Measurements from ENCODE around the gene STT3B. TPM values are rescaled to one million over a fixed set of nuclear protein-coding genes. Genes with fewer than 3 reads are reported as not detected.
A peak's percentile ranks its signal among the peaks of the same experiment; 100 is the strongest.

The STT3B gene
- total RNA-seq, 1 donor from 2014 or later, result 210 TPM

- TF ChIP-seq CTCF (IDR thresholded peaks at IDR 0.05; ENCODE audit: unreplicated experiment), result no peak
- Mint-ChIP-seq H3K4me1 (no peaks in the 10 kb centered on the region), H3K4me3 (no peak overlapping the region), H3K36me3 (peaks cover 77% of the 10 kb centered on the region), H3K9me3 (peaks cover 85% of the 10 kb centered on the region), H3K27ac (no peak overlapping the region), H3K27me3 (ENCODE audit: low read depth) (no peaks in the 10 kb centered on the region)
- DNase-seq (ENCODE audit: low spot score in 2 of 2, unreplicated experiment in 2 of 2), result no peak
These were observed 122.3 kb downstream of the STT3B start for GRCh38 chr3:31654998-31655397.

- TF ChIP-seq CTCF (IDR thresholded peaks at IDR 0.05; ENCODE audit: unreplicated experiment), result no peak
- peaks cover 48% of the 10 kb centered on the region for H3K9me3 Mint-ChIP-seq
- no peak overlapping the region for H3K27ac Mint-ChIP-seq
- peaks cover 51% of the 10 kb centered on the region for H3K36me3 Mint-ChIP-seq
- peaks cover 4% of the 10 kb centered on the region for H3K4me1 Mint-ChIP-seq
- no peaks in the 10 kb centered on the region for H3K27me3 Mint-ChIP-seq (ENCODE audit: low read depth)
- no peak overlapping the region for H3K4me3 Mint-ChIP-seq
- DNase-seq (ENCODE audit: low spot score in 2 of 2, unreplicated experiment in 2 of 2), result no peak
These were observed 126.5 kb downstream of the STT3B start for GRCh38 chr3:31659246-31659645.

GRCh38 chr3:31661286-31661685, 128.6 kb downstream of the STT3B start:
- TF ChIP-seq CTCF (IDR thresholded peaks at IDR 0.05; ENCODE audit: unreplicated experiment), result no peak
- Mint-ChIP-seq H3K36me3 (peaks cover 33% of the 10 kb centered on the region), H3K9me3 (peaks cover 29% of the 10 kb centered on the region), H3K27me3 (ENCODE audit: low read depth) (no peaks in the 10 kb centered on the region), H3K4me3 (no peak overlapping the region), H3K4me1 (peaks cover 4% of the 10 kb centered on the region), H3K27ac (peak overlapping the region; percentile 43)
- no peak for DNase-seq (ENCODE audit: low spot score in 2 of 2, unreplicated experiment in 2 of 2)

- TF ChIP-seq CTCF (IDR thresholded peaks at IDR 0.05; ENCODE audit: unreplicated experiment), result no peak
- H3K36me3 Mint-ChIP-seq, result peaks cover 26% of the 10 kb centered on the region
- no peak overlapping the region for H3K4me3 Mint-ChIP-seq
- H3K27ac Mint-ChIP-seq, result no peak overlapping the region
- DNase-seq (ENCODE audit: low spot score in 2 of 2, unreplicated experiment in 2 of 2), result no peak
- peaks cover 21% of the 10 kb centered on the region for H3K9me3 Mint-ChIP-seq
- peaks cover 4% of the 10 kb centered on the region for H3K4me1 Mint-ChIP-seq
- no peaks in the 10 kb centered on the region for H3K27me3 Mint-ChIP-seq (ENCODE audit: low read depth)
These were observed 129.4 kb downstream of the STT3B start for GRCh38 chr3:31661993-31662670.

GRCh38 chr3:31664031-31664430, 131.3 kb downstream of the STT3B start:
- peaks cover 10% of the 10 kb centered on the region for H3K36me3 Mint-ChIP-seq
- TF ChIP-seq CTCF (IDR thresholded peaks at IDR 0.05; ENCODE audit: unreplicated experiment), result no peak
- H3K27me3 Mint-ChIP-seq (ENCODE audit: low read depth), result no peaks in the 10 kb centered on the region
- no peak overlapping the region for H3K27ac Mint-ChIP-seq
- DNase-seq (ENCODE audit: low spot score in 2 of 2, unreplicated experiment in 2 of 2), result no peak
- H3K4me3 Mint-ChIP-seq, result no peak overlapping the region
- H3K4me1 Mint-ChIP-seq, result peaks cover 4% of the 10 kb centered on the region
- H3K9me3 Mint-ChIP-seq, result peaks cover 3% of the 10 kb centered on the region
